Jurkat, Clone E6-1 (cell line): ENCODE measurements around the gene AAMP. TPM values are rescaled to one million over a fixed set of nuclear protein-coding genes. Genes with fewer than 3 reads are reported as not detected.
"Not testable (repeated sequence)": the region's sequence is repeated elsewhere in the genome, so short reads cannot be mapped to it uniquely, and the experiment has no call there.

ENCODE experiments used
- DNase-seq: peaks from one replicate; pipeline ENCODE4 v3.0.0-alpha.2; 2011; ENCODE audit warnings: low read depth, low spot score
- H3K4me3 ChIP-seq: 2 replicates; pipeline ENCODE4 v1.5.1; 2011; ENCODE audit warnings: mild to moderate bottlenecking, low read length, control low read depth, moderate library complexity
- polyA plus RNA-seq: library from polyadenylated mRNA; unstranded; fragments of >200 nt; gene quantifications from one replicate; pipeline ENCODE4 v1.2.1, GENCODE V29; 2012; ENCODE audit warnings: missing spikeins; ENCODE audit not compliant: insufficient read length, insufficient read depth

The AAMP gene, protein sequence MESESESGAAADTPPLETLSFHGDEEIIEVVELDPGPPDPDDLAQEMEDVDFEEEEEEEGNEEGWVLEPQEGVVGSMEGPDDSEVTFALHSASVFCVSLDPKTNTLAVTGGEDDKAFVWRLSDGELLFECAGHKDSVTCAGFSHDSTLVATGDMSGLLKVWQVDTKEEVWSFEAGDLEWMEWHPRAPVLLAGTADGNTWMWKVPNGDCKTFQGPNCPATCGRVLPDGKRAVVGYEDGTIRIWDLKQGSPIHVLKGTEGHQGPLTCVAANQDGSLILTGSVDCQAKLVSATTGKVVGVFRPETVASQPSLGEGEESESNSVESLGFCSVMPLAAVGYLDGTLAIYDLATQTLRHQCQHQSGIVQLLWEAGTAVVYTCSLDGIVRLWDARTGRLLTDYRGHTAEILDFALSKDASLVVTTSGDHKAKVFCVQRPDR
- 145 TPM for polyA plus RNA-seq

DNA sequence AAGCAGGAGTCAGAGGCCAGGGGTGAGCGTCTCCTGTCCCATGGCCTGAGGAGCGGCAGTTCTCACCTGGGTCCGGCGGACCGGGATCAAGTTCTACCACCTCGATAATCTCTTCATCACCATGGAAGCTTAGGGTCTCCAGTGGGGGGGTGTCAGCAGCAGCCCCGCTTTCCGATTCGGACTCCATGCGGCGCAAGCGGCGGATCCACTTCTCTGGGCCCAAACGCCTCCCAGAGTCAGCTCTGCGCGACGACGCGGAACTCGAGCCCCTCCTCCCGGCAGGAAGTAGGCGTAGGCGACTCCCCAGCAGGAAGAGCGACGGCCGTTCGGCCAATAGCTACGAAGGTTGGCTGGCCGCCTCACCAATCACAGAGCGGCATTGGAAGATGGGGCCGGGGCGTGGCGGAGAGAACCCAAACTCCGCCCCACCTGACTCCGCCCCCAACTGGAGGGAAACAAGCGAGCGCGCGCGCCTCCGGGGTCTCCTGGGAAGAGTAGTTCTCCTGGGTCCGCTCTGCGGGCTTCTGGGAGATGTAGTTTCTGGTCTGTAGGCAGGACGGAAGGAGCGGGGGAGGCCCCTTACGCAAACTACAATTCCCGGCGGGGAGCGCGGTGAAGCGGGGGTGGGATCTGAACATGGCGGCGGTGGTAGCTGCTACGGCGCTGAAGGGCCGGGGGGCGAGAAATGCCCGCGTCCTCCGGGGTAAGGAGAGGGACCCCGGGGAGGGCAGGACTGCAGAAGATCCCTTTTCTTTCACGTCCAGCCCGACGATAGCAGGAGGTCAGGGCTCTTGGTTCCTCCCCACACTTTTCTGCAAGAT lies at the start of gene AAMP, which contains the start of gene PNKD:
Gene AAMP (minus strand): TSS at position 238 of the 821 bp plus-strand sequence. CDS start 51 bp downstream, at position 187.
Gene PNKD (plus strand): TSS at position 620 of the 821 bp plus-strand sequence. CDS start 17 bp downstream, at position 637.
- H3K4me3 ChIP-seq, result peak within 1 kb of the TSS; percentile 98
- peak; percentile 98 for DNase-seq

GRCh38 chr2:218318241-218318640 lies 48.3 kb upstream of the AAMP start:
- no peak overlapping the region for H3K4me3 ChIP-seq
- DNase-seq, result no peak

- H3K4me3 ChIP-seq, result no peak overlapping the region
- no peak for DNase-seq
Measured at GRCh38 chr2:218317835-218318234, 47.9 kb upstream of the AAMP start.

GRCh38 chr2:218317303-218317630 lies 47.3 kb upstream of the AAMP start:
- peak overlapping the region; percentile 39; the same call in 1 of the 2 replicates for H3K4me3 ChIP-seq
- no peak for DNase-seq

GRCh38 chr2:218315397-218315796 lies 45.5 kb upstream of the AAMP start:
- no peak for DNase-seq
- H3K4me3 ChIP-seq, result no peak overlapping the region

GRCh38 chr2:218314764-218315163 lies 44.8 kb upstream of the AAMP start:
- not testable (repeated sequence) for H3K4me3 ChIP-seq, DNase-seq

- no peak overlapping the region for H3K4me3 ChIP-seq
- no peak for DNase-seq
Measured at GRCh38 chr2:218313356-218313755, 43.4 kb upstream of the AAMP start.

GRCh38 chr2:218312267-218312756 lies 42.4 kb upstream of the AAMP start:
- H3K4me3 ChIP-seq, result no peak overlapping the region
- no peak for DNase-seq

DNA sequence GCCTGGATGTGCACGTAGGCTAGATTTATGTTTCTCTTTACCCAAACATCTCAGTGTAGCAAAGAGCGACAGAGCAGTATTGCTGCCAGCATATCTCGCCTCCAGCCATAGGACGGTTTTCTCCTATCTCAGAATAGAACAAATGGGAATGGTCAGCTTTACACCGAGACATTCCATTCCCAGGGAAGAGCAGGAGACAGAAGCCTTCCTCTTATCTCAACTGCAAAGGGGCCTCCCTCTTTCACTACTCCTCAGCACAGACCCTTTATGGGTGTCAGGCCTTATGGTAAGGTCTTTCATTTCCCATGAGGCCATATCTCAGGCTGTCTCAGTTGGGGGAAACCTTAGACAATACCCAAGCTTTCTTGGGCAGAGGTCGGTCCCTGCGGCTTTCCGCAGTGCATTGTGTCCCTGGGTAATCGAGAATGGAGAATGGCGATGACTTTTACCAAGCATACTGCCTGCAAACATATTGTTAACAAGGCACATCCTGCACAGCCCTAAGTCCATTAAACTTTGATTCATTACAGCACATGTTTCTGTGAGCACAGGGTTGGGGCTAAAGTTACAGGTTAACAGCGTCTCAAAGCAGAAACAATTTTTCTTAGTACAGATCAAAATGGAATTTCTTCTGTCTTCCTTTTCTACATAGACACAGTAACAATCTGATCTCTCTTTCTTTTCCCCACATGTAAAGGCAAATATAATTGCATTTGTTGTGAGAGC lies 41.8 kb upstream of the AAMP start:
- not testable (repeated sequence) for H3K4me3 ChIP-seq

GRCh38 chr2:218310853-218311540 lies 41.1 kb upstream of the AAMP start:
- H3K4me3 ChIP-seq, result no peak overlapping the region
- no peak for DNase-seq

More for the DNA sequence above, 41.8 kb upstream of the AAMP start:
- not testable (repeated sequence) for DNase-seq

DNA sequence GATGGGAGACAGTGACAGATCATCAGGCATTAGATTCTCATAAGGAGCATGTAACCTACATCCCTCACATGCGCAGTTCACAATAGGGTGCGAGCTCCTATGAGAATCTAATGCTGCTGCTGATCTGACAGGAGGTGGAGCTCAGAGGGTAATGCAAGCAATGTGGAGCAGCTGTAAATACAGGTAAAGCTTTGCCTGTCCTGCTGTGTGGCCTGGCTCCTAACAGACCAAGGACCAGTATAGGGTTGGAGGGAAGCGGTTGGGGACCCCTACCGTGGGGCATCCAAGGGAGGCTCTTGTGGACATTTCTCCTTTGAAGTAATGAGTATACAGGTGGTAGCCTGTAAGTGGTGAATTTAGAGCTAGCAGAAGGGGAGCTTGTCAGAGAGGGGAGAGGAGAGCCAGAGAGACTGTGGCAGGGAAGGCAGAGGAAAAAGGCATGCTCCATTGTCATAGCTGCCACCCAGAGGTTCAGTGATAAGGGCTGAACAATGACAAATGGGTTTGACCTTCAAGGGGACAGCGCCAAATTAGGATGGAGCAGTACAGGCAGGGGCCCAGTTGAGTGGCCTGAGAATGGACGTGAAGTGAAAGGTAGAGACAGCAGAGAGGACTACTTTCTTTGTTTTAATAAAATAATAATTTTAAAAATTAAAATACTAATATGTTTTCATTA lies 37.6 kb upstream of the AAMP start:
- DNase-seq, result no peak
- no peak overlapping the region for H3K4me3 ChIP-seq

DNA sequence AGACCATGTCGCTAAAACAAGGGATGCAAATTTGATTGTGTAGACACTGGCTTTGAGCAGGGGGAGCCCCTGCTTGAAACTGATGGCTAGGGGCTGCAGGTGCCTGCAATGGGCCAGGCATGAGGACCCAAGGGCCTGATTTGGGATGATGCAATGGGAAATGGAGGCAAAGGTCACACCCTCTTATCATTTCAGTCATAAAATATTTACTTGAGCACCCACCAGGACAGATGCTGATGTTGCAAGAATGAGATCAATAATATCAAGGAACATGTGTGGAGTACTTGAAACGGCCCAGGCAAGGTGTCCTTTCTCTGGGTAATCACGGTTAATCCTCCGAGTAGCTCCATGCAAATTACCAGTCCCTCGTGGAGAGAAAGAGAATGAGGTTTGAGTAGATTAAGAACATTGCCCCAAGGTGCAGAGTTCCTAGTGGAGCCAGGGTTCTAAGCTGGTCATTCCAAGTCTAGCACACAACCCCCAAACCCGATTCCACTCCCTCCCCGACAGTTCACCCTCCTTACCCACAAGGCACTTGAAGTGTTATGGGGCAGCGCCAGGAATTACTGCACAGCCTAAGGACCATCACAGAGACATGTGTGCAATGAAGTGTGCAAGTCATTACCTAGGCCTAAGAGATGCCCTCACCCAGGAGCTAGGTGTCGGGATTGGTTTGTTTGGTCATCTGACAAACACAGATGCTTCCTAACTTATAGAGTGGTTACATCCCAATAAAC lies 36.4 kb upstream of the AAMP start:
- DNase-seq, result no peak
- H3K4me3 ChIP-seq, result no peak overlapping the region

DNA sequence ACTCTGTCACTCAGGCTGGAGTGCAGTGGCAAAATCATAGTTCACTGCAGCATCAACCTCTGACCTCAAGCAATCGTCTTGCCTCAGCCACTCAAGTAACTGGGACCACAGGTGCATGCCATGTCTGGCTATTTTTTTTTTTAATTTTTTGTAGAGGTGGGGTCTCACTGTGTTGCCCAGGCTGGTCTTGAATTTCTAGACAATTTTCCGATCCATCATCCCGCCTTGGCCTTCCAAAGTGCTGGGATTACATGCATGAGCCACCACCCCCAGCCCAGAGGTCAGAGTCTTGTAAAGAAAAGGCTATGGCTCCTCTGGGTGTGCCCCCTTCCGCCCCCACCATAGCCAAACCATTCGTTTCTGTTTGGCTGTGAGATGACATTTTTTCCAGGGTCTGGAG lies 35.4 kb upstream of the AAMP start:
- H3K4me3 ChIP-seq, result no peak overlapping the region
- DNase-seq, result no peak

GRCh38 chr2:218301176-218301819 lies 31.4 kb upstream of the AAMP start:
- DNase-seq, result peak; percentile 94

GRCh38 chr2:218300141-218300540 lies 30.2 kb upstream of the AAMP start:
- H3K4me3 ChIP-seq, result no peak overlapping the region
- DNase-seq, result no peak

More at GRCh38 chr2:218301176-218301819, 31.4 kb upstream of the AAMP start:
- no peak overlapping the region for H3K4me3 ChIP-seq

GRCh38 chr2:218298314-218298875 lies 28.5 kb upstream of the AAMP start:
- no peak for DNase-seq
- no peak overlapping the region for H3K4me3 ChIP-seq

DNA sequence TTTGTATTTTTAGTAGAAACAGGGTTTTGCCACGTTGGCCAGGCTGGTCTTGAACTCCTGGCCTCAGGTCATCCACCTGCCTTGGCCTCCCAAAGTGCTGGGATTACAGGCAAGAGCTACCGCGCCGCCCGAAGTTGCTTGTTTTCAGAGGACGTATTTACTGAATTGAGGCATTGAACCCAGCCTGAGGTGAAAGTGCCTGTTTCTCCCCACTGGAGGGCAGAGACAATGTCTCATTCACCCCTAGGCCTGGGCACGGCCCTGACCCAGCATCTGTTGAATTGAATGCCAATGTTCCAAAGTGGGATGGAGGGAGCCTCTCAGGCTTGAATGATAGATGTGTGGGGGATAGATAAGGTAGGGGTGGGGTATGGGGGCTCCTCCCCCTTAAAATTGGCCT lies 26.9 kb upstream of the AAMP start:
- H3K4me3 ChIP-seq, result no peak overlapping the region
- DNase-seq, result no peak
